OCI-LY3 (cell line): ENCODE data around the gene CPLX3.

ENCODE experiments used
- CTCF ChIP-seq: fragments of 200-600, 300-600 bp; sonication (generic); IDR thresholded peaks from 2 replicates; pipeline ENCODE4 v1.5.1; 2014; ENCODE audit warnings: antibody characterized with exemption, low read length, low read depth
- EZH2phosphoT487 ChIP-seq: fragments of 200-600 bp; shearing (Covaris generic); IDR thresholded peaks from 2 replicates; pipeline ENCODE4 v1.6.1; 2018; ENCODE audit warnings: antibody characterized with exemption, mixed run types, low read depth

GRCh38 chr15:74829486-74829885 is 3.1 kb downstream of the CPLX3 start:
- TF ChIP-seq CTCF = no peak
- no peak for TF ChIP-seq EZH2phosphoT487
